Islet precursor cell (in vitro differentiated cells): ENCODE data around the gene NDUFB1.

Source experiments
- DNase-seq: peaks from one replicate; pipeline ENCODE4 v3.0.0-alpha.2; 2018

The NDUFB1 gene

GRCh38 chr14:92093320-92093719 lies 28.2 kb downstream of the NDUFB1 start:
- DNase-seq: no peak

GRCh38 chr14:92088494-92088893 lies 33.0 kb downstream of the NDUFB1 start:
- no peak for DNase-seq

GRCh38 chr14:92074555-92074954 lies 47.0 kb downstream of the NDUFB1 start:
- no peak for DNase-seq
